ENCODE data around the gene SORL1. TPM values are rescaled to one million over a fixed set of nuclear protein-coding genes. Genes with fewer than 3 reads are reported as not detected.

Gene SORL1
- total and polyA plus RNA-seq, 9 of the 15 experiments (the other 6 are each of a cell fraction or from before 2014, with no cell fraction given): 0.01 to 0.66 TPM; not detected in 7

GRCh38 chr11:121467471-121467870 is 15.4 kb downstream of the SORL1 start (continued):
- TF ChIP-seq MGA (IDR thresholded peaks at IDR 0.05): no peak
